AG04449 (cell line): ENCODE results near the gene CDC25B.

Experiments used
- CTCF ChIA-PET: fragments of 350-600 bp; formaldehyde crosslinking; extraction: SDS; loops from one replicate; lab custom pipeline; 2021; ENCODE audit warnings: antibody characterized with exemption; lab: Yijun Ruan, JAX
- POLR2A ChIA-PET: fragments of 400-600, 350-600 bp; formaldehyde crosslinking; extraction: SDS; loops from one replicate; lab custom pipeline; 2020; ENCODE audit warnings: antibody characterized with exemption, inconsistent platforms; lab: Yijun Ruan, JAX
- DNase-seq: peaks from one replicate; pipeline ENCODE4 v3.0.0-alpha.2; 2010; ENCODE audit warnings: low read depth, low spot score
- H3K4me3 ChIP-seq: 2 replicates; pipeline ENCODE4 v1.5.1; 2011; ENCODE audit warnings: low read depth, mild to moderate bottlenecking, control low read depth, low read length
- TF ChIP-seq, protein P1 (sequence below): IDR thresholded peaks from one replicate; pipeline ENCODE4 v1.5.1; 2011; ENCODE audit warnings: mild to moderate bottlenecking, moderate library complexity, low read length, control low read depth, inconsistent platforms; ENCODE audit not compliant: insufficient read depth; ENCODE audit errors: missing control alignments

The CDC25B gene

GRCh38 chr20:3818155-3819151 lies 22.3 kb downstream of the CDC25B start:
- ChIA-PET CTCF (interaction anchor here (0.7 to 8.8 kb wide), 32 partner anchors 8 to 274 kb away, joined by 3 to 255 read pairs (median 6); partner anchors contain the start of genes ADISSP, CDC25B, CENPB and SPEF1), POLR2A (interaction anchor here (0.6 to 1.8 kb wide), 6 partner anchors 10 to 138 kb away, joined by 3 to 12 read pairs (median 4); partner anchors contain the start of genes CDC25B and CENPB)
- TF ChIP-seq, protein P1, sequence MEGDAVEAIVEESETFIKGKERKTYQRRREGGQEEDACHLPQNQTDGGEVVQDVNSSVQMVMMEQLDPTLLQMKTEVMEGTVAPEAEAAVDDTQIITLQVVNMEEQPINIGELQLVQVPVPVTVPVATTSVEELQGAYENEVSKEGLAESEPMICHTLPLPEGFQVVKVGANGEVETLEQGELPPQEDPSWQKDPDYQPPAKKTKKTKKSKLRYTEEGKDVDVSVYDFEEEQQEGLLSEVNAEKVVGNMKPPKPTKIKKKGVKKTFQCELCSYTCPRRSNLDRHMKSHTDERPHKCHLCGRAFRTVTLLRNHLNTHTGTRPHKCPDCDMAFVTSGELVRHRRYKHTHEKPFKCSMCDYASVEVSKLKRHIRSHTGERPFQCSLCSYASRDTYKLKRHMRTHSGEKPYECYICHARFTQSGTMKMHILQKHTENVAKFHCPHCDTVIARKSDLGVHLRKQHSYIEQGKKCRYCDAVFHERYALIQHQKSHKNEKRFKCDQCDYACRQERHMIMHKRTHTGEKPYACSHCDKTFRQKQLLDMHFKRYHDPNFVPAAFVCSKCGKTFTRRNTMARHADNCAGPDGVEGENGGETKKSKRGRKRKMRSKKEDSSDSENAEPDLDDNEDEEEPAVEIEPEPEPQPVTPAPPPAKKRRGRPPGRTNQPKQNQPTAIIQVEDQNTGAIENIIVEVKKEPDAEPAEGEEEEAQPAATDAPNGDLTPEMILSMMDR, result peak; percentile 86
- H3K4me3 ChIP-seq, result no peak overlapping the region
- DNase-seq, result no peak

DNA sequence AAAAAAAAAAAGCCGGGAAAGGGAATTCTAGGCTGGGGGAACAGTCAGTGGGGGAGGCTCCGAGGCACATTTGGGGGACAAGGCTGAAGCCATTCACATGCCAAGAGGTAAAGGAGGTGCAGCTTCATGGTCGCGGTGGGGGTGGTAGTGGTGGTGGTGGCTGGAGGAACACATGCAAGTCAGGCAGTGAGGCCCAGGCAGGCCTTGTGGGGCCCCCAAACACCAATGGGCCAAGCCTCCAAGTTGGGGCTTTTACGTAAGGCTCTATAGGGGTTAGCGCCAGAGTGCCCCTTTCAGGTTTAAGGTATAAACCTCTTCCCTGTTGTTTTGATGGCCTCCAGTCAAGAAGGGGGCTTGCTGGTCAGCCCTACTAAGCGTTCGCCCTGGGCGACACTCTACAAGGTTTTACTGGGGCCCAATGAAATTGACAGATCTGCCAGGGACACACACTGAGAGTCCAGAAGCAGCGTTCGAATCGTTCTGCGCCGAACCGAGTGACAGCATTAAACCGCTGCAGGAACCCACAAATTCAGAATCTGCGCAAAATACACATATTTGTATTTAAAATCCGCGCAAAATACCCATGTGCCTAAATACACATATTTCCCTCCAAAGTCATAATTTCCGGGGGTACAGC lies 23.4 kb downstream of the CDC25B start:
- H3K4me3 ChIP-seq, result peak overlapping the region; percentile 95
- no peak for DNase-seq
- ChIA-PET POLR2A (interaction anchor here (0.7 to 1.8 kb wide), 8 partner anchors 8 to 79 kb away, joined by 3 to 12 read pairs (median 8); partner anchors contain the start of genes CDC25B, CENPB and SPEF1), CTCF (interaction anchor here (1.0 to 8.8 kb wide), 32 partner anchors 10 to 273 kb away, joined by 3 to 255 read pairs (median 8); partner anchors contain the start of genes ADISSP, CDC25B, CENPB and SPEF1)
- TF ChIP-seq, protein P1, result no peak

- POLR2A ChIA-PET, result interaction anchor here (0.7 to 1.8 kb wide), 7 partner anchors 9 to 250 kb away, joined by 3 to 12 read pairs (median 4); partner anchors contain the start of genes CENPB and SPEF1
These were observed 24.2 kb downstream of the CDC25B start, which contains the start of gene AP5S1 for GRCh38 chr20:3820048-3820900. AP5S1 (plus strand) TSS chr20:3820547; CDS start chr20:3822118, 1,571 bp downstream.

GRCh38 chr20:3820901-3821727 lies 25.0 kb downstream of the CDC25B start:
- H3K4me3 ChIP-seq, result peak overlapping the region; percentile 95
- ChIA-PET CTCF (interaction anchor here (0.7 to 8.8 kb wide), 29 partner anchors 8 to 263 kb away, joined by 3 to 255 read pairs (median 7); partner anchors contain the start of genes ADISSP, CDC25B, CENPB and SPEF1), POLR2A (interaction anchor here (0.8 to 1.8 kb wide), 6 partner anchors 9 to 249 kb away, joined by 3 to 12 read pairs (median 4); partner anchors contain the start of genes CENPB and SPEF1)
- TF ChIP-seq, protein P1, result no peak
- DNase-seq, result no peak

More at GRCh38 chr20:3820048-3820900, 24.2 kb downstream of the CDC25B start, which contains the start of gene AP5S1:
- CTCF ChIA-PET, result interaction anchor here (0.7 to 8.8 kb wide), 32 partner anchors 9 to 272 kb away, joined by 3 to 255 read pairs (median 6); partner anchors contain the start of genes ADISSP, CDC25B, CENPB and SPEF1
- TF ChIP-seq, protein P1, result peak; percentile 83
- H3K4me3 ChIP-seq, result peak within 1 kb of the TSS; percentile 95
- DNase-seq, result no peak
